HG03108 (cell line): ENCODE data around the gene RAI2.

Source experiments
- ATAC-seq: cut with Tn5 transposase; IDR thresholded peaks from one replicate; pipeline ENCODE4 v1.9.1; 2021; ENCODE audit warnings: moderate library complexity; ENCODE audit not compliant: unreplicated experiment

The RAI2 gene

GRCh38 chrX:17860811-17861488, at the start of gene RAI2:
Gene RAI2 (minus strand): TSS chrX:17861298. CDS start chrX:17802010, 59,288 bp downstream.
- no peak for ATAC-seq

GRCh38 chrX:17888421-17888820, 27.3 kb upstream of the RAI2 start:
- no peak for ATAC-seq

GRCh38 chrX:17882680-17883079, 21.6 kb upstream of the RAI2 start:
- ATAC-seq, result no peak

GRCh38 chrX:17878028-17878670, 17.1 kb upstream of the RAI2 start:
- ATAC-seq, result no peak

- no peak for ATAC-seq
Measured at GRCh38 chrX:17876135-17876534, 15.0 kb upstream of the RAI2 start.

- no peak for ATAC-seq
Measured at GRCh38 chrX:17869580-17869979, 8.5 kb upstream of the RAI2 start.

GRCh38 chrX:17861489-17862011, 452 bp upstream of the RAI2 start:
- ATAC-seq, result no peak

- ATAC-seq, result no peak
Measured at GRCh38 chrX:17860179-17860780, 818 bp downstream of the RAI2 start.

GRCh38 chrX:17859609-17860178, 1.4 kb downstream of the RAI2 start:
- ATAC-seq, result no peak

GRCh38 chrX:17854531-17854930, 6.6 kb downstream of the RAI2 start:
- ATAC-seq, result no peak

- ATAC-seq, result no peak
Measured at GRCh38 chrX:17854069-17854468, 7.0 kb downstream of the RAI2 start.

- ATAC-seq, result no peak
Measured at GRCh38 chrX:17851874-17852273, 9.2 kb downstream of the RAI2 start.

- no peak for ATAC-seq
Measured at GRCh38 chrX:17848545-17849265, 12.4 kb downstream of the RAI2 start.

GRCh38 chrX:17846045-17846444, 15.1 kb downstream of the RAI2 start:
- no peak for ATAC-seq

- ATAC-seq, result no peak
Measured at GRCh38 chrX:17844236-17844635, 16.9 kb downstream of the RAI2 start.

GRCh38 chrX:17842769-17843525, 18.2 kb downstream of the RAI2 start:
- no peak for ATAC-seq

- ATAC-seq, result no peak
Measured at GRCh38 chrX:17839269-17839668, 21.8 kb downstream of the RAI2 start.

- ATAC-seq, result no peak
Measured at GRCh38 chrX:17836830-17837229, 24.3 kb downstream of the RAI2 start.

- no peak for ATAC-seq
Measured at GRCh38 chrX:17833954-17834353, 27.1 kb downstream of the RAI2 start.

GRCh38 chrX:17831255-17831654, 29.8 kb downstream of the RAI2 start:
- no peak for ATAC-seq
